GM19455 (cell line): ENCODE measurements around the gene SLAIN1.
A peak's percentile ranks its signal among the peaks of the same experiment; 100 is the strongest.

Source experiments
- ATAC-seq: cut with Tn5 transposase; IDR thresholded peaks from one replicate; pipeline ENCODE4 v1.9.1; 2021; ENCODE audit not compliant: unreplicated experiment

The SLAIN1 gene

GRCh38 chr13:77714119-77714755, 16.8 kb downstream of the SLAIN1 start:
- ATAC-seq: no peak

- no peak for ATAC-seq
Measured at GRCh38 chr13:77715233-77715891, 17.9 kb downstream of the SLAIN1 start.

GRCh38 chr13:77716692-77717091, 19.2 kb downstream of the SLAIN1 start:
- ATAC-seq: no peak

GRCh38 chr13:77717508-77717907, 20.0 kb downstream of the SLAIN1 start:
- no peak for ATAC-seq

GRCh38 chr13:77719128-77719527, 21.6 kb downstream of the SLAIN1 start:
- no peak for ATAC-seq

GRCh38 chr13:77720988-77721387, 23.5 kb downstream of the SLAIN1 start:
- ATAC-seq: no peak

GRCh38 chr13:77724092-77724491, 26.6 kb downstream of the SLAIN1 start:
- ATAC-seq: no peak

- no peak for ATAC-seq
Measured at GRCh38 chr13:77725071-77725470, 27.6 kb downstream of the SLAIN1 start.

GRCh38 chr13:77728265-77729125, 31.0 kb downstream of the SLAIN1 start:
- ATAC-seq: no peak

GRCh38 chr13:77729502-77730221, 32.2 kb downstream of the SLAIN1 start:
- peak; percentile 100 for ATAC-seq

- ATAC-seq: no peak
Measured at GRCh38 chr13:77730572-77730971, 33.1 kb downstream of the SLAIN1 start.

GRCh38 chr13:77732287-77732686, 34.8 kb downstream of the SLAIN1 start:
- no peak for ATAC-seq

GRCh38 chr13:77733674-77734073, 36.2 kb downstream of the SLAIN1 start:
- no peak for ATAC-seq

- peak; percentile 58 for ATAC-seq
Measured at GRCh38 chr13:77737583-77738200, 40.2 kb downstream of the SLAIN1 start.

GRCh38 chr13:77740097-77740735, 42.7 kb downstream of the SLAIN1 start:
- ATAC-seq: no peak

- ATAC-seq: no peak
Measured at GRCh38 chr13:77740931-77741596, 43.6 kb downstream of the SLAIN1 start.

GRCh38 chr13:77741597-77741972, 44.1 kb downstream of the SLAIN1 start:
- ATAC-seq: no peak

- no peak for ATAC-seq
Measured at GRCh38 chr13:77742801-77743200, 45.3 kb downstream of the SLAIN1 start.

- no peak for ATAC-seq
Measured at GRCh38 chr13:77745784-77746183, 48.3 kb downstream of the SLAIN1 start.

GRCh38 chr13:77749344-77749880, 51.9 kb downstream of the SLAIN1 start:
- no peak for ATAC-seq
